ENCODE measurements around the gene WIPI1. TPM values are rescaled to one million over a fixed set of nuclear protein-coding genes. Genes with fewer than 3 reads are reported as not detected.

WIPI1 gene
- total RNA-seq, 1 donor from 2014 or later, result 29.5 TPM

DNA sequence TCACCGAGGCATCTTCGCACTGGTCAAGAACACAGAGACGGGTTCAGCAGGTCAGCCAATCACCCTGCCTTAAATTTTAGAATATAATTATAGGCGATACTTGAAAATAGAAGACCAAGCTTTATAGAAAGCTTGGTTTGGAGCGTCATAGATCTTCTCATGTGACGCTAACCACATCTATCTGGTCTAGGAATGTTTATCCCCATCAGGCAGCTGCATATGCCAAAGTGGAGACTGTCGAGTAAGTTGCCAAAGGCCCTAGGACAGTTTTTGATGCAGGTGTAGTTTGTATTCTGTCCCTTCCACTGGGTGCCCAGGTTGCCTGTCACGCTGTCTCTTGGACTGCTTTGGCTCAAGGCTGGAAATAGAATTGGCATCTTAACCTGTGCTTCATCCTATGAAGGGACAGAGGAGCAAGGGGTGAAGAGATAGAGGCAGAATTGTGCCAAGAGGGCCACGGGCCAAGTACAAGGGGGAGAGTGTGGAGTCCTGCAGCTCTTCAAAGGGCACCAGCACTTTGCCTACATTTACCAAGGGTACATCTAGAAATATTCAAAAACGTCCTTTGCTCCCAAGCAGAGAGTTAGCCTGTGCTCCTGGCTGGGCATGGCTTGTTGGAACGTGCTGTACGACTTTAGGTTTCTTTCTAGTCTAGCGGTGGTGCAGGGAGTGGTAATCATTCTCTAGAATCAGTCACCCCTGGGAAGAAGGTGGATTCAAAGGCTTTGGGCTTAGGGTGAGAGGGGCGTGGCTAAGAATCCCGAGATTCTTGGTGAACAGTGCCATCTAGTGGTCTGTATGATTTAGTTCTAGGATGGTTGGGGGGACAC lies 5.3 kb upstream of the WIPI1 start:
- Histone ChIP-seq H3K4me3 (no peak overlapping the region), H3K4me1 (peaks cover 3% of the 10 kb centered on the region), H3K27me3 (peaks cover 17% of the 10 kb centered on the region), H3K9me3 (ENCODE audit: low read depth) (no peaks in the 10 kb centered on the region), H4K20me1 (ENCODE audit: low read depth) (no peaks in the 10 kb centered on the region), H3K9ac (no peak overlapping the region), H3K4me2 (no peak overlapping the region), H3K27ac (no peak overlapping the region), H2AFZ (replicated peaks) (peak overlapping the region; percentile 35), H3K36me3 (no peaks in the 10 kb centered on the region), H3F3A (ENCODE audit: low read depth) (peaks cover 8% of the 10 kb centered on the region), H3K79me2 (ENCODE audit: low read depth) (no peaks in the 10 kb centered on the region)
- H3K4me3 Mint-ChIP-seq, result no peak overlapping the region
- H3K27ac Mint-ChIP-seq, result no peak overlapping the region
- DNase-seq (ENCODE audit: low spot score), result peak; percentile 96
- no peaks in the 10 kb centered on the region for H3K36me3 Mint-ChIP-seq
- TF ChIP-seq CTCF (IDR thresholded peaks at IDR 0.05) (peak; percentile 76), EZH2phosphoT487 (IDR thresholded peaks at IDR 0.05) (no peak), EZH2 (IDR thresholded peaks at IDR 0.05) (no peak)
- H3K4me1 Mint-ChIP-seq, result peaks cover 10% of the 10 kb centered on the region
- H3K27me3 Mint-ChIP-seq (ENCODE audit: insufficient read depth, low read depth), result peaks cover 13% of the 10 kb centered on the region
- H3K9me3 Mint-ChIP-seq, result no peaks in the 10 kb centered on the region

DNA sequence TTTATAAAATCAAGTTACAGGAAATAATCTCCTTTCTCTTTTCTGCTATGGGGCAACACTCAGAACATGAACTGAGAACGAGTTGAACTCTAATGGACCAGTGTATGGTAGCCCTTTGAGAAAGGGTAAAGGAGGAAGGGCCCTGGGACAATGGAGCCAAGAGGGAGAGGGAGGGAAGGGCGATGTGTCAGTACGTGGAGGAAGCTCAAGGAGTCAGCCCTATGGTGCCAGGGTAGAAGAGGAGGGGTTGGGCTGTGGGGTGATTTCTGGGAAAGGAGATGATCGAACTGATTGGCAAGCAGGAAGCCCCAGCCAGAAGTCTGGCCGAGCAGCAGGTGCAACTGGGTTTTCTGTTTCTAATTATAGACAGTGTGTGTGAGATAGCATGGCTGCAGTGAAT lies 4.3 kb upstream of the WIPI1 start:
- no peak overlapping the region for H3K27ac ChIP-seq
- no peak overlapping the region for H3K9ac ChIP-seq
- H3K27me3 ChIP-seq, result peaks cover 17% of the 10 kb centered on the region
- no peak for TF ChIP-seq EZH2phosphoT487 (IDR thresholded peaks at IDR 0.05)
- TF ChIP-seq CTCF (IDR thresholded peaks at IDR 0.05), result no peak
- TF ChIP-seq EZH2 (IDR thresholded peaks at IDR 0.05), result no peak
- H3K4me1 Mint-ChIP-seq, result peaks cover 13% of the 10 kb centered on the region
- H3K4me3 ChIP-seq, result no peak overlapping the region
- peaks cover 3% of the 10 kb centered on the region for H3K4me1 ChIP-seq
- H3F3A ChIP-seq (ENCODE audit: low read depth), result peaks cover 13% of the 10 kb centered on the region
- H3K36me3 Mint-ChIP-seq, result no peaks in the 10 kb centered on the region
- H3K27ac Mint-ChIP-seq, result no peak overlapping the region
- H4K20me1 ChIP-seq (ENCODE audit: low read depth), result no peaks in the 10 kb centered on the region
- no peaks in the 10 kb centered on the region for H3K36me3 ChIP-seq
- no peak for DNase-seq (ENCODE audit: low spot score)
- no peak overlapping the region for H2AFZ ChIP-seq (replicated peaks)
- no peak overlapping the region for H3K4me3 Mint-ChIP-seq
- no peaks in the 10 kb centered on the region for H3K9me3 Mint-ChIP-seq
- peaks cover 11% of the 10 kb centered on the region for H3K27me3 Mint-ChIP-seq (ENCODE audit: insufficient read depth, low read depth)
- H3K4me2 ChIP-seq, result no peak overlapping the region
- no peaks in the 10 kb centered on the region for H3K9me3 ChIP-seq (ENCODE audit: low read depth)
- H3K79me2 ChIP-seq (ENCODE audit: low read depth), result no peaks in the 10 kb centered on the region

- Histone ChIP-seq H3K4me3 (no peak overlapping the region), H3F3A (ENCODE audit: low read depth) (peaks cover 18% of the 10 kb centered on the region), H3K27ac (no peak overlapping the region), H3K4me1 (peaks cover 3% of the 10 kb centered on the region), H3K9ac (no peak overlapping the region), H3K9me3 (ENCODE audit: low read depth) (no peaks in the 10 kb centered on the region), H3K36me3 (no peaks in the 10 kb centered on the region), H4K20me1 (ENCODE audit: low read depth) (no peaks in the 10 kb centered on the region), H3K4me2 (no peak overlapping the region), H3K27me3 (peaks cover 17% of the 10 kb centered on the region), H2AFZ (replicated peaks) (no peak overlapping the region), H3K79me2 (ENCODE audit: low read depth) (no peaks in the 10 kb centered on the region)
- peaks cover 17% of the 10 kb centered on the region for H3K4me1 Mint-ChIP-seq
- H3K27ac Mint-ChIP-seq, result no peak overlapping the region
- no peaks in the 10 kb centered on the region for H3K9me3 Mint-ChIP-seq
- no peak overlapping the region for H3K4me3 Mint-ChIP-seq
- TF ChIP-seq CTCF (IDR thresholded peaks at IDR 0.05) (no peak), EZH2phosphoT487 (IDR thresholded peaks at IDR 0.05) (no peak), EZH2 (IDR thresholded peaks at IDR 0.05) (no peak)
- H3K27me3 Mint-ChIP-seq (ENCODE audit: insufficient read depth, low read depth), result peaks cover 11% of the 10 kb centered on the region
- DNase-seq (ENCODE audit: low spot score), result no peak
- H3K36me3 Mint-ChIP-seq, result no peaks in the 10 kb centered on the region
Observed at GRCh38 chr17:68461122-68461539, 3.8 kb upstream of the WIPI1 start.
